Omental fat pad (tissue), 4 donors: ENCODE results near the gene ARHGEF5. TPM values are rescaled to one million over a fixed set of nuclear protein-coding genes. Genes with fewer than 3 reads are reported as not detected.
A peak's percentile ranks its signal among the peaks of the same experiment; 100 is the strongest.

ENCODE experiments used
- ATAC-seq: fragments of 150-250 bp; one replicate; pipeline ENCODE4 v1.9.1; 2016; ENCODE audit warnings: mild to moderate bottlenecking, moderate library complexity; ENCODE audit not compliant: low FRiP score
- DNase-seq: peaks from one replicate; pipeline ENCODE4 v3.0.0-alpha.2; 2019; ENCODE audit warnings: low spot score
- CTCF ChIP-seq, 3 donors: fragments of 450-650 bp; IDR thresholded peaks; one replicate each; pipeline ENCODE4 v1.5.1; 2016 to 2017; ENCODE audit warnings: antibody characterized with exemption in 3 of 3, mild to moderate bottlenecking in 3 of 3, moderate library complexity in 2 of 3
- total RNA-seq, 4 donors: library from RNA; depleted of rRNA; stranded (reverse); fragments of >200 nt; gene quantifications; one replicate each; pipeline ENCODE4 v1.1.0, GENCODE V29; 2016

The ARHGEF5 gene
- total RNA-seq, 4 donors from 2014 or later: 6.6 to 21.3 (median 9.7) TPM

GRCh38 chr7:144391014-144391413 lies 35.8 kb downstream of the ARHGEF5 start:
- no peak for TF ChIP-seq CTCF (IDR thresholded peaks at IDR 0.05)
- DNase-seq (no peak), ATAC-seq (no peak)

- ATAC-seq (peak; percentile 79), DNase-seq (no peak)
- no peak for TF ChIP-seq CTCF (IDR thresholded peaks at IDR 0.05)
These were observed 36.6 kb downstream of the ARHGEF5 start for GRCh38 chr7:144391823-144392255.

GRCh38 chr7:144397086-144397485 lies 41.9 kb downstream of the ARHGEF5 start:
- ATAC-seq: no peak
- DNase-seq: no peak

GRCh38 chr7:144398291-144398690 lies 43.1 kb downstream of the ARHGEF5 start:
- ATAC-seq: no peak
- no peak for DNase-seq
- no peak for TF ChIP-seq CTCF (IDR thresholded peaks at IDR 0.05)

More at GRCh38 chr7:144397086-144397485, 41.9 kb downstream of the ARHGEF5 start:
- TF ChIP-seq CTCF (IDR thresholded peaks at IDR 0.05): no peak

- ATAC-seq: no peak
- no peak for TF ChIP-seq CTCF (IDR thresholded peaks at IDR 0.05)
These were observed 43.7 kb downstream of the ARHGEF5 start for GRCh38 chr7:144398911-144399310.

GRCh38 chr7:144399946-144400345 lies 44.7 kb downstream of the ARHGEF5 start:
- ATAC-seq (no peak), DNase-seq (no peak)
- no peak for TF ChIP-seq CTCF (IDR thresholded peaks at IDR 0.05)

More at GRCh38 chr7:144398911-144399310, 43.7 kb downstream of the ARHGEF5 start:
- DNase-seq: no peak

- DNase-seq (no peak), ATAC-seq (no peak)
- TF ChIP-seq CTCF (IDR thresholded peaks at IDR 0.05): no peak
These were observed 46.3 kb downstream of the ARHGEF5 start for GRCh38 chr7:144401490-144401889.
